ENCODE results near the gene WSCD2. TPM values are rescaled to one million over a fixed set of nuclear protein-coding genes. Genes with fewer than 3 reads are reported as not detected.

Gene WSCD2
- total and polyA plus RNA-seq, 5 donors: 0.39 to 5.4 (median 0.51) TPM

- intact Hi-C loops (cut with DNase I): no loop called here
These were observed 105.1 kb downstream of the WSCD2 start for GRCh38 chr12:108234158-108234557.

GRCh38 chr12:108235197-108235984 lies 106.3 kb downstream of the WSCD2 start:
- Histone ChIP-seq H3K4me3 (ENCODE audit: low read length) (no peak overlapping the region), H3K27me3 (ENCODE audit: control insufficient read depth, insufficient read depth) (no peaks in the 10 kb centered on the region), H3K9me3 (ENCODE audit: control insufficient read depth, low read length) (no peaks in the 10 kb centered on the region), H3K4me1 (ENCODE audit: control insufficient read depth, insufficient read depth, low read length) (no peaks in the 10 kb centered on the region), H3K27ac (ENCODE audit: low read length) (no peak overlapping the region)
- DNase-seq (no peak), ATAC-seq (no peak)
- 59% methylated on average over 5 of the region's 5 CpGs for WGBS
- intact Hi-C loops (cut with DNase I): no loop called here

More at GRCh38 chr12:108234158-108234557, 105.1 kb downstream of the WSCD2 start:
- peak; percentile 68 to 77 for ATAC-seq
- 70% methylated on average over 6 of the region's 6 CpGs for WGBS
- Histone ChIP-seq H3K9me3 (ENCODE audit: control insufficient read depth, low read length) (no peaks in the 10 kb centered on the region), H3K27ac (ENCODE audit: low read length) (no peak overlapping the region), H3K4me1 (ENCODE audit: control insufficient read depth, insufficient read depth, low read length) (no peaks in the 10 kb centered on the region), H3K27me3 (ENCODE audit: control insufficient read depth, insufficient read depth) (no peaks in the 10 kb centered on the region), H3K4me3 (ENCODE audit: low read length) (no peak overlapping the region)
- DNase-seq: peak in 1 of 3 donors; percentile 60

- no peak overlapping the region for H3K4me3 ChIP-seq (ENCODE audit: low read length)
- no peaks in the 10 kb centered on the region for H3K27me3 ChIP-seq (ENCODE audit: control insufficient read depth, insufficient read depth)
- H3K4me1 ChIP-seq (ENCODE audit: control insufficient read depth, insufficient read depth, low read length): no peaks in the 10 kb centered on the region
- intact Hi-C loops (cut with DNase I): no loop called here
- H3K27ac ChIP-seq (ENCODE audit: low read length): no peak overlapping the region
- DNase-seq (no peak), ATAC-seq (no peak)
- no peaks in the 10 kb centered on the region for H3K9me3 ChIP-seq (ENCODE audit: control insufficient read depth, low read length)
- WGBS: 43% methylated on average over 3 of the region's 3 CpGs
These were observed 106.8 kb downstream of the WSCD2 start for GRCh38 chr12:108235985-108236263.

GRCh38 chr12:108236366-108236765 lies 107.3 kb downstream of the WSCD2 start:
- intact Hi-C loops (cut with DNase I): no loop called here
- no peak overlapping the region for H3K27ac ChIP-seq (ENCODE audit: low read length)
- H3K27me3 ChIP-seq (ENCODE audit: control insufficient read depth, insufficient read depth): no peaks in the 10 kb centered on the region
- no peaks in the 10 kb centered on the region for H3K9me3 ChIP-seq (ENCODE audit: control insufficient read depth, low read length)
- H3K4me1 ChIP-seq (ENCODE audit: control insufficient read depth, insufficient read depth, low read length): no peaks in the 10 kb centered on the region
- ATAC-seq (no peak), DNase-seq (no peak)
- WGBS: 91% methylated on average over 1 of the region's 1 CpG
- H3K4me3 ChIP-seq (ENCODE audit: low read length): no peak overlapping the region

- H3K4me1 ChIP-seq (ENCODE audit: control insufficient read depth, insufficient read depth, low read length): no peaks in the 10 kb centered on the region
- no peaks in the 10 kb centered on the region for H3K27me3 ChIP-seq (ENCODE audit: control insufficient read depth, insufficient read depth)
- H3K9me3 ChIP-seq (ENCODE audit: control insufficient read depth, low read length): no peaks in the 10 kb centered on the region
- WGBS: 70% methylated on average over 3 of the region's 3 CpGs
- H3K4me3 ChIP-seq (ENCODE audit: low read length): no peak overlapping the region
- no peak overlapping the region for H3K27ac ChIP-seq (ENCODE audit: low read length)
- DNase-seq (no peak), ATAC-seq (no peak)
- intact Hi-C loops (cut with DNase I): no loop called here
These were observed 108.2 kb downstream of the WSCD2 start for GRCh38 chr12:108237272-108237671.

- H3K9me3 ChIP-seq (ENCODE audit: control insufficient read depth, low read length): no peaks in the 10 kb centered on the region
- H3K27me3 ChIP-seq (ENCODE audit: control insufficient read depth, insufficient read depth): no peaks in the 10 kb centered on the region
- intact Hi-C loops (cut with DNase I): no loop called here
- no peak overlapping the region for H3K4me3 ChIP-seq (ENCODE audit: low read length)
- 96% methylated on average over 3 of the region's 3 CpGs for WGBS
- H3K27ac ChIP-seq (ENCODE audit: low read length): no peak overlapping the region
- ATAC-seq (no peak), DNase-seq (no peak)
- no peaks in the 10 kb centered on the region for H3K4me1 ChIP-seq (ENCODE audit: control insufficient read depth, insufficient read depth, low read length)
These were observed 109.4 kb downstream of the WSCD2 start for GRCh38 chr12:108238474-108238873.

GRCh38 chr12:108239378-108239777 lies 110.3 kb downstream of the WSCD2 start:
- no peaks in the 10 kb centered on the region for H3K27me3 ChIP-seq (ENCODE audit: control insufficient read depth, insufficient read depth)
- H3K27ac ChIP-seq (ENCODE audit: low read length): no peak overlapping the region
- intact Hi-C loops (cut with DNase I): no loop called here
- H3K9me3 ChIP-seq (ENCODE audit: control insufficient read depth, low read length): no peaks in the 10 kb centered on the region
- H3K4me3 ChIP-seq (ENCODE audit: low read length): no peak overlapping the region
- H3K4me1 ChIP-seq (ENCODE audit: control insufficient read depth, insufficient read depth, low read length): no peaks in the 10 kb centered on the region
- no peak for ATAC-seq
- DNase-seq: no peak
- 77% methylated on average over 2 of the region's 2 CpGs for WGBS

- 41% methylated on average over 34 of the region's 34 CpGs for WGBS
- no peaks in the 10 kb centered on the region for H3K27me3 ChIP-seq (ENCODE audit: control insufficient read depth, insufficient read depth)
- intact Hi-C loops (cut with DNase I): no loop called here
- no peak overlapping the region for H3K4me3 ChIP-seq (ENCODE audit: low read length)
- no peak overlapping the region for H3K27ac ChIP-seq (ENCODE audit: low read length)
- DNase-seq: no peak
- ATAC-seq: no peak
- no peaks in the 10 kb centered on the region for H3K4me1 ChIP-seq (ENCODE audit: control insufficient read depth, insufficient read depth, low read length)
- no peaks in the 10 kb centered on the region for H3K9me3 ChIP-seq (ENCODE audit: control insufficient read depth, low read length)
These were observed 111.1 kb downstream of the WSCD2 start for GRCh38 chr12:108240027-108240785.

GRCh38 chr12:108240928-108241327 lies 111.8 kb downstream of the WSCD2 start:
- WGBS: 88% methylated on average over 4 of the region's 4 CpGs
- Histone ChIP-seq H3K9me3 (ENCODE audit: control insufficient read depth, low read length) (no peaks in the 10 kb centered on the region), H3K4me1 (ENCODE audit: control insufficient read depth, insufficient read depth, low read length) (no peaks in the 10 kb centered on the region), H3K27ac (ENCODE audit: low read length) (no peak overlapping the region), H3K4me3 (ENCODE audit: low read length) (no peak overlapping the region), H3K27me3 (ENCODE audit: control insufficient read depth, insufficient read depth) (no peaks in the 10 kb centered on the region)
- intact Hi-C loops (cut with DNase I): no loop called here
- DNase-seq: no peak
- no peak for ATAC-seq

- no peaks in the 10 kb centered on the region for H3K9me3 ChIP-seq (ENCODE audit: control insufficient read depth, low read length)
- 66% methylated on average over 10 of the region's 10 CpGs for WGBS
- H3K4me1 ChIP-seq (ENCODE audit: control insufficient read depth, insufficient read depth, low read length): no peaks in the 10 kb centered on the region
- H3K27ac ChIP-seq (ENCODE audit: low read length): no peak overlapping the region
- no peak for ATAC-seq
- H3K4me3 ChIP-seq (ENCODE audit: low read length): no peak overlapping the region
- DNase-seq: no peak
- intact Hi-C loops (cut with DNase I): no loop called here
- H3K27me3 ChIP-seq (ENCODE audit: control insufficient read depth, insufficient read depth): no peaks in the 10 kb centered on the region
These were observed 113.1 kb downstream of the WSCD2 start for GRCh38 chr12:108241986-108242703.

GRCh38 chr12:108247130-108247529 lies 118.0 kb downstream of the WSCD2 start:
- H3K4me3 ChIP-seq (ENCODE audit: low read length): no peak overlapping the region
- ATAC-seq (no peak), DNase-seq (no peak)
- WGBS: 80% methylated on average over 2 of the region's 2 CpGs
- no peaks in the 10 kb centered on the region for H3K4me1 ChIP-seq (ENCODE audit: control insufficient read depth, insufficient read depth, low read length)
- H3K27me3 ChIP-seq (ENCODE audit: control insufficient read depth, insufficient read depth): no peaks in the 10 kb centered on the region
- intact Hi-C loops (cut with DNase I): no loop called here
- H3K27ac ChIP-seq (ENCODE audit: low read length): no peak overlapping the region
- no peaks in the 10 kb centered on the region for H3K9me3 ChIP-seq (ENCODE audit: control insufficient read depth, low read length)
